Measurements from ENCODE around the gene MSRB3.

Gene MSRB3

GRCh38 chr12:65339161-65339560 lies 60.7 kb downstream of the MSRB3 start:
- Histone ChIP-seq H3K27ac (no peak overlapping the region), H3K4me3 (ENCODE audit: low read depth, low read length) (no peak overlapping the region), H2AFZ (no peak overlapping the region), H3K4me1 (no peaks in the 10 kb centered on the region), H3K36me3 (ENCODE audit: control insufficient read depth, insufficient read depth, low read length) (no peaks in the 10 kb centered on the region), H3K9ac (no peak overlapping the region), H3K4me2 (ENCODE audit: low read length) (no peak overlapping the region), H3K9me3 (ENCODE audit: control insufficient read depth, low read length) (no peaks in the 10 kb centered on the region), H3K79me2 (no peaks in the 10 kb centered on the region), H3K27me3 (ENCODE audit: control insufficient read depth, insufficient read depth, low read length) (no peaks in the 10 kb centered on the region)
- no peak for TF ChIP-seq CTCF (IDR thresholded peaks at IDR 0.05)

GRCh38 chr12:65343230-65343629 lies 64.7 kb downstream of the MSRB3 start:
- H3K9ac ChIP-seq = no peak overlapping the region
- no peaks in the 10 kb centered on the region for H3K9me3 ChIP-seq (ENCODE audit: control insufficient read depth, low read length)
- H3K4me2 ChIP-seq (ENCODE audit: low read length) = no peak overlapping the region
- H3K4me1 ChIP-seq = no peaks in the 10 kb centered on the region
- no peak overlapping the region for H2AFZ ChIP-seq
- no peaks in the 10 kb centered on the region for H3K36me3 ChIP-seq (ENCODE audit: control insufficient read depth, insufficient read depth, low read length)
- H3K79me2 ChIP-seq = no peaks in the 10 kb centered on the region
- H3K27ac ChIP-seq = no peak overlapping the region
- no peak for TF ChIP-seq CTCF (IDR thresholded peaks at IDR 0.05)
- H3K4me3 ChIP-seq (ENCODE audit: low read depth, low read length) = no peak overlapping the region
- no peaks in the 10 kb centered on the region for H3K27me3 ChIP-seq (ENCODE audit: control insufficient read depth, insufficient read depth, low read length)

- Histone ChIP-seq H3K9ac (no peak overlapping the region), H3K27ac (no peak overlapping the region), H3K36me3 (ENCODE audit: control insufficient read depth, insufficient read depth, low read length) (no peaks in the 10 kb centered on the region), H3K9me3 (ENCODE audit: control insufficient read depth, low read length) (no peaks in the 10 kb centered on the region), H3K27me3 (ENCODE audit: control insufficient read depth, insufficient read depth, low read length) (no peaks in the 10 kb centered on the region), H2AFZ (no peak overlapping the region), H3K79me2 (no peaks in the 10 kb centered on the region), H3K4me2 (ENCODE audit: low read length) (no peak overlapping the region), H3K4me1 (no peaks in the 10 kb centered on the region), H3K4me3 (ENCODE audit: low read depth, low read length) (no peak overlapping the region)
- no peak for TF ChIP-seq CTCF (IDR thresholded peaks at IDR 0.05)
Measured at GRCh38 chr12:65343801-65344200, 65.3 kb downstream of the MSRB3 start.

GRCh38 chr12:65355461-65355860 lies 77.0 kb downstream of the MSRB3 start:
- Histone ChIP-seq H3K27ac (no peak overlapping the region), H3K9me3 (ENCODE audit: control insufficient read depth, low read length) (no peaks in the 10 kb centered on the region), H3K79me2 (no peaks in the 10 kb centered on the region), H3K9ac (no peak overlapping the region), H3K4me3 (ENCODE audit: low read depth, low read length) (no peak overlapping the region), H3K27me3 (ENCODE audit: control insufficient read depth, insufficient read depth, low read length) (no peaks in the 10 kb centered on the region), H2AFZ (no peak overlapping the region), H3K36me3 (ENCODE audit: control insufficient read depth, insufficient read depth, low read length) (no peaks in the 10 kb centered on the region), H3K4me2 (ENCODE audit: low read length) (no peak overlapping the region), H3K4me1 (no peaks in the 10 kb centered on the region)
- TF ChIP-seq CTCF (IDR thresholded peaks at IDR 0.05) = no peak

- Histone ChIP-seq H3K9ac (no peak overlapping the region), H3K36me3 (ENCODE audit: control insufficient read depth, insufficient read depth, low read length) (no peaks in the 10 kb centered on the region)
Measured at GRCh38 chr12:65362234-65363031, 84.0 kb downstream of the MSRB3 start.

More at GRCh38 chr12:65362234-65363031, 84.0 kb downstream of the MSRB3 start:
- H3K4me3 ChIP-seq (ENCODE audit: low read depth, low read length) = no peak overlapping the region
- H3K4me1 ChIP-seq = no peaks in the 10 kb centered on the region
- no peaks in the 10 kb centered on the region for H3K9me3 ChIP-seq (ENCODE audit: control insufficient read depth, low read length)
- no peak for TF ChIP-seq CTCF (IDR thresholded peaks at IDR 0.05)
- H3K27ac ChIP-seq = no peak overlapping the region
- H3K27me3 ChIP-seq (ENCODE audit: control insufficient read depth, insufficient read depth, low read length) = no peaks in the 10 kb centered on the region
- no peak overlapping the region for H2AFZ ChIP-seq
- no peak overlapping the region for H3K4me2 ChIP-seq (ENCODE audit: low read length)
- no peaks in the 10 kb centered on the region for H3K79me2 ChIP-seq
